RWPE2 (cell line): Measurements from ENCODE around the gene LKAAEAR1.

Experiments used
- ATAC-seq: fragments of 200-7000 bp; cut with Tn5 transposase; 3 replicates; pipeline ENCODE4 v1.9.1; 2021; ENCODE audit warnings: low read depth
- DNase-seq: peaks from one replicate; pipeline ENCODE4 v3.0.0-alpha.2; 2020; ENCODE audit warnings: low spot score
- H3K27ac ChIP-seq: fragments of 450-650 bp; 2 replicates; pipeline ENCODE4 v1.5.1; 2017; ENCODE audit warnings: mild to moderate bottlenecking; ENCODE audit not compliant: poor library complexity, severe bottlenecking
- H3K27me3 ChIP-seq: fragments of 250-450 bp; sonication (Bioruptor Pico); 2 replicates; pipeline ENCODE4 v1.5.1; 2021; ENCODE audit warnings: mild to moderate bottlenecking, moderate library complexity; ENCODE audit not compliant: insufficient read depth, poor library complexity, severe bottlenecking
- H3K36me3 ChIP-seq: fragments of 250-450 bp; sonication (Bioruptor Pico); 2 replicates; pipeline ENCODE4 v1.5.1; 2020; ENCODE audit warnings: low read depth, mild to moderate bottlenecking, moderate library complexity
- H3K4me1 ChIP-seq: fragments of 250-450 bp; sonication (Bioruptor Pico); 2 replicates; pipeline ENCODE4 v1.5.1; 2021; ENCODE audit warnings: mild to moderate bottlenecking, moderate library complexity; ENCODE audit not compliant: insufficient read depth, poor library complexity, severe bottlenecking
- H3K4me3 ChIP-seq: fragments of 250-450 bp; sonication (Bioruptor Pico); 2 replicates; pipeline ENCODE4 v1.5.1; 2021; ENCODE audit warnings: mild to moderate bottlenecking, moderate library complexity; ENCODE audit not compliant: severe bottlenecking
- H3K9me3 ChIP-seq: fragments of 250-450 bp; sonication (Bioruptor Pico); 2 replicates; pipeline ENCODE4 v1.5.1; 2021; ENCODE audit warnings: mild to moderate bottlenecking, moderate library complexity; ENCODE audit not compliant: severe bottlenecking
- CTCF ChIP-seq: fragments of 450-650 bp; IDR thresholded peaks from one replicate; pipeline ENCODE4 v1.5.1; 2017; ENCODE audit warnings: mild to moderate bottlenecking, moderate library complexity; ENCODE audit not compliant: poor library complexity, severe bottlenecking

Gene LKAAEAR1

GRCh38 chr20:64103871-64104666 is 19.9 kb upstream of the LKAAEAR1 start:
- no peak for ATAC-seq
- Histone ChIP-seq H3K4me1 (no peaks in the 10 kb centered on the region), H3K9me3 (no peaks in the 10 kb centered on the region), H3K36me3 (no peaks in the 10 kb centered on the region), H3K27ac (no peak overlapping the region), H3K4me3 (no peak overlapping the region), H3K27me3 (peaks cover 47% of the 10 kb centered on the region)
- DNase-seq = peak; percentile 87
- TF ChIP-seq CTCF = no peak

GRCh38 chr20:64102647-64103354 is 18.6 kb upstream of the LKAAEAR1 start:
- Histone ChIP-seq H3K27me3 (peaks cover 44% of the 10 kb centered on the region), H3K36me3 (no peaks in the 10 kb centered on the region), H3K4me3 (no peak overlapping the region), H3K27ac (no peak overlapping the region), H3K4me1 (no peaks in the 10 kb centered on the region), H3K9me3 (no peaks in the 10 kb centered on the region)
- no peak for TF ChIP-seq CTCF
- ATAC-seq (peak; percentile 24), DNase-seq (peak; percentile 85)

GRCh38 chr20:64101731-64102621 is 17.8 kb upstream of the LKAAEAR1 start:
- TF ChIP-seq CTCF = peak; percentile 98
- peak overlapping the region; percentile 17 for H3K4me3 ChIP-seq
- DNase-seq = peak; percentile 79
- H3K9me3 ChIP-seq = no peaks in the 10 kb centered on the region
- no peak overlapping the region for H3K27ac ChIP-seq
- ATAC-seq = peak; percentile 45
- H3K27me3 ChIP-seq = peaks cover 44% of the 10 kb centered on the region
- no peaks in the 10 kb centered on the region for H3K4me1 ChIP-seq
- H3K36me3 ChIP-seq = no peaks in the 10 kb centered on the region

- H3K4me3 ChIP-seq = no peak overlapping the region
- peak; percentile 64 for DNase-seq
- peaks cover 44% of the 10 kb centered on the region for H3K27me3 ChIP-seq
- no peak for ATAC-seq
- no peak overlapping the region for H3K27ac ChIP-seq
- no peak for TF ChIP-seq CTCF
- H3K36me3 ChIP-seq = no peaks in the 10 kb centered on the region
- no peaks in the 10 kb centered on the region for H3K4me1 ChIP-seq
- no peaks in the 10 kb centered on the region for H3K9me3 ChIP-seq
Measured at GRCh38 chr20:64100946-64101688, 16.9 kb upstream of the LKAAEAR1 start.
